K562 treated with DMSO at 1 percent for 24 hours (cell line): ENCODE results near the gene STPG1. TPM values are rescaled to one million over a fixed set of nuclear protein-coding genes. Genes with fewer than 3 reads are reported as not detected.

ENCODE experiments used
- total RNA-seq: library from RNA; unstranded; fragments of 300-600 nt; gene quantifications from 2 replicates; pipeline ENCODE4 v1.2.3, GENCODE V29; 2022; ENCODE audit warnings: low read depth; ENCODE audit not compliant: insufficient read depth

The STPG1 gene
- total RNA-seq: 5.8 and 10.3 TPM in 2 replicates

GRCh38 chr1:24413350-24414163 lies at the start of gene STPG1:
Gene STPG1 (minus strand): TSS chr1:24413782. CDS start chr1:24401388, 12,394 bp downstream.

DNA sequence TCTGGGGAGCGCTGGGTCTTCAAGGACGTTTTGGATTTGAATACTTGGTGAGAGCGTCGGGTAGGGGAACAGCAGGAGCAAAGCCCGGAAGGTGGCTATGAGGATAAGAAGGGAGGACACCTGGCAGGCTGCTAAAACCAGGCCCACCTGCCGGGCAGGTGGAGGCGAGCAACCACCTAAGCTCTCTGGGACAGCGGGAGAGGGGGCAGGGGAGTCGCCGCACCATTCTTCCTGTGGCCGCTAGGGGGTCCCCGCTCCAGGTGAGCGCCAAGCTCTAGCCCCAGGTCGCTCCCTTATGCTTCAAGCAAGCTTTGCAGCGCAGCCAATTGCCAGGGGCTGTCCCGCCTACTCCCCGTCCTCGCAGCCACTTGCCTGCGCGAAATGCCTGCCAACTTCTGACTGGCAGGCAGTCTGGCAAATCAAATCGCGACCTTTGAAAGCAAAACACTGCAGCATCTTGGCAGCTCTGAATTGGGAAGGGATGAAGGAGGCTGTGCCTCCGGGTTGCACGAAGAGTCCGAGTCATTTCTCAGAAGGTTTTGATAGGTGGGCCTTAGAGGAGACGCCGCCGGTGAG lies 1.8 kb upstream of the STPG1 start, which contains the start of gene NIPAL3:
NIPAL3 (plus strand) TSS at position 469 of the 576 bp plus-strand sequence. CDS start 3,746 bp downstream, outside the sequence.

GRCh38 chr1:24319312-24319863 lies 94.2 kb downstream of the STPG1 start, which contains the start of gene GRHL3:
Gene GRHL3 (plus strand): TSS chr1:24319357. CDS start chr1:24319552, 195 bp downstream.

Other genes starting within 250 kb of the STPG1 start
- not detected in 2 replicates for gene IFNLR1, start 226.5 kb downstream of the STPG1 start, total RNA-seq
- gene GRHL3, start 94.4 kb downstream of the STPG1 start, total RNA-seq: 0.50 and 0.58 TPM in 2 replicates
- 31.7 and 32.8 TPM in 2 replicates for gene NIPAL3, start 2.0 kb upstream of the STPG1 start, total RNA-seq
- 2.0 and 4.3 TPM in 2 replicates for gene RCAN3, start 89.1 kb upstream of the STPG1 start, total RNA-seq
- not detected in 2 replicates for gene NCMAP, start 142.3 kb upstream of the STPG1 start, total RNA-seq
- gene SRRM1, start 229.5 kb upstream of the STPG1 start, total RNA-seq: 59.8 and 62.9 TPM in 2 replicates